HG03439 (cell line): ENCODE results near the gene ZNF12.

ENCODE experiments used
- ATAC-seq: cut with Tn5 transposase; IDR thresholded peaks from one replicate; pipeline ENCODE4 v1.9.1; 2021; ENCODE audit warnings: mild to moderate bottlenecking, moderate library complexity; ENCODE audit not compliant: unreplicated experiment

ZNF12 gene

GRCh38 chr7:6648066-6648814 lies 58.5 kb downstream of the ZNF12 start:
- ATAC-seq: no peak

DNA sequence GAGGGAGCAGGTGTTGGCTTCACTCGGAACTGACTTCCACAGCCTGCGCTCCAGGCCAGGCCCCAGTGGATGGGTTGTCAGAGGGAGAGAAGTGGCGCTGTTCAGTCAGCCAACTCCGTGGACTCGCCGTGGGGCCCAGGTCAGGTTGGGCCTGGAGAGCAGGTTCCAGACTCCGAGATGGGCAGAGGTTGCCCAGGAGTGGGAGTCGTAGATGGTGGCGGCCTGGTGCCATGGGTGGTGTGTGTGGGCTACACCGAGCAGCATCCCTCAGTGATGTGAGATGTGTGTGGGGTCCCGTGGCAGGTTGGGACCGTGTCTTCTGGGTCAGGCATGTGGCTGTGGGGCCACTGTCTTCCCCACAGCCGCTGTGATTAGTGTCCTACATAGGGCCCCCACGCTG lies 59.2 kb downstream of the ZNF12 start:
- no peak for ATAC-seq

DNA sequence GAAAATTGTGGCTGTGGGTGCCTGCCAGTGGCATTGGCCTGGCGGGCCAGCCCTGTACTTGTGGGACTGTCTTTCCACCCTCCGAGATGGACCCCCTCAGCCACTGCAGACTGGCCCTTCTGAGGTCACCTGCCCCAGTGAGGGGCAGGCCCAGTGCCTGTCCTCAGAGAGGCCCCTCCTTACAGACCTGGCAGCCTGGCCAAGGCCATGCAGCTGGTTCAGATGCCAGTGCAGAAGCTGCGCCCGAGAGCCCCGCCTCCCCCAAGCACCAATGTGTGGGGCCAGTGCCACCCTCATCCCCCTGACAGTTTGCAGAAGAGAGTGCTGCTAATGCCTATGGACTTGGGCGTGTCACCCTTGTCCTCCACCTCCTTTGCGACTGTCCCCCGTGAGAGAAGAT lies 59.7 kb downstream of the ZNF12 start:
- no peak for ATAC-seq

GRCh38 chr7:6646465-6646864 lies 60.3 kb downstream of the ZNF12 start:
- no peak for ATAC-seq

- no peak for ATAC-seq
Measured at GRCh38 chr7:6644728-6645127, 62.0 kb downstream of the ZNF12 start.

GRCh38 chr7:6643915-6644625 lies 62.7 kb downstream of the ZNF12 start:
- ATAC-seq: no peak

DNA sequence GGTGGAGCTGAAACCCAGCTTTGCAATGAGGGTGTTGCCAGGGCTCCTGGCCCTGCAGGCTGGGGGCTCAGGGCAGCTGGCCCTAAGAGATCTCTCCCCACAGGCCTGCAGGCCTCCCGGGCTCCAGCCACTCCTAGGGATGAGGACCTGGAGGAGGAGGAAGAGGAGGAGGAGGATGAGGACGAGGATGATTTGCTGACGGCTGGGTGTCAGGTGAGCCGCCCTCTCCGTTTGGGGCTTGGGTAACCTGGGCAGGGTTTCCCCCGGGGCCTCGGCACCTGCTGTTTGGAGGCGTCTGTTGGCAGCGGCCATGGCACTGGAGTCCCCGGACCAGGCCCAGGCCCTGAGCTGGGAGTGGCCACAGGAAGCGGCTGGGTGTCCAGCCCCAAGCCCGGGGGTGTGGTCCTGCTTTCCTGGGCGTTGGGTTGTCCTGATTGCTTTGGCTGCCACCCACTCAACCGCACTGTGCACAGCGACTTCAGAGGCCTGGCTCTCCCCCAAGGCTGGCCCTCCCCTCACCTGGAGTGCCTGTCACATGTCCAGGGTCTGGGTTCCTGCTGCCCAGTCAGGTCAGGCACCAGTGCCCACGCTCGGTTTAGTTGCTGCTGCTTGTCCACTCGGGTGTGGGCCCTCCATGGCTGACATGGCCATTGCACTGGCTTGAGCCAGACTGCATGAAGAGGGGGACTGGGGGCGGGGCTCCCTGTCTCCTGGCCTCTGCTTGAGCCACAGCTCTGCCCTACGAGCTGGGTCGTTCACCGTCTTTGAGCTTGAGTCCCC lies 63.7 kb downstream of the ZNF12 start:
- no peak for ATAC-seq

DNA sequence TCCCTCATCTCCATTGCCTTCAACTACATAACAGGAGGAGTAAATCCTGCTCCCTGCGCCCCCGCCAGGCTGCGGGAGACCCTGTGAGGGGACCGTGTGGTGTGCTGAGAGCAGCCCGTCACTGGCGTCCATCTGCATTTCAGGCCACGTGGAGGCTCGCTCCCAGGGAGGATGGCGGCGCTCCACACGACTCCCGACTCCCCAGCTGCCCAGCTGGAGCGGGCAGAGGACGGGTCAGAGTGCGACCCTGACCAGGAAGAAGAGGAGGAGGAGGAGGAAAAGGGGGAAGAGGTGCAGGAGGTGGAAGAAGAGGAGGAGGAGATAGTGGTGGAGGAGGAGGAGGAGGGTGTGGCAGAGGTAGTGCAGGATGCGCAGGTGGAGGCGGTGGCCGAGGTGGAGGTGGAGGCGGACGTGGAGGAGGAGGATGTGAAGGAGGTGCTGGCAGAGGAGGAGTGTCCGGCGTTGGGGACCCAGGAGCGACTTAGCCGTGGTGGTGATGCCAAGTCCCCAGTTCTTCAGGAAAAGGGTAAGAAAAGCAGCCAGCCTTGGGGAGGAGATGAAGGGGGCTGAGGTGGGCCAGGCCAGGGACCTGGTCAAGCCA lies 64.4 kb downstream of the ZNF12 start:
- ATAC-seq: no peak

DNA sequence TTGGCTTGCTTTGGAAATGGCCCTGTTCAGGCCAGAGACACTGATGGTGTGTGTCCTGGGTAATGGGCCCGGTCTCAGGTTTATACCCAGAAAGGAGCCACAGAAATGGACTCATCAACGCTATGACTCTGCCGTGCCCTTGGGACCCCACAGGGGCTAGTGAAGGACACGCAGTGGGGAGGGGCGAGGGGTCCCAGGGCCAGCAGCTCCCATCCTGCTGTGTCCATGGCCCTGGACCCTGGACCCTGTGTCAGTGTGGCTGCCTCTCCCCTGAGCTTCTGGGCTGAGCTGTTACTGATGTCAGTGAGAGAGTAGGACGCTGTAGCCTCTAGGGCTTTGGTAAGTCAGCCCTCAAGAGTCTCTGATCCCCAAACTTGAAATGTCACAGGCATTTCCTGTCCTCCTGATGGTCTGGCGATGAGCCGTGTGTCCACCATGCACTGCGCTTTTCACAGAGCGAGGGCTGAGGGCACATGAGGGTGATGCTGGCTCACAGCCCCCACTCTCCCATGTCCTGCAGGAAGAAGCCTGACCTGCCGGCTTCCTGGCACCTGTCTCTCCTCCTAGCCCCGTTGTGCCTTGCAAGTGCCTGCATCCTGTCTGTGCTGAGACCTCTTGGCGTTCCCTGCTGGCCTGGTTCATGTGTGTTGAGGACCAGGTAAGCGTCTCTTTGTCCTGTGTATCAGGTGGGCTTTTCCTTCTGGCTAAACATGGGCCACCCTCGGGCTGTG lies 65.3 kb downstream of the ZNF12 start:
- no peak for ATAC-seq

- no peak for ATAC-seq
Measured at GRCh38 chr7:6640246-6640721, 66.5 kb downstream of the ZNF12 start.

GRCh38 chr7:6639627-6640026 lies 67.1 kb downstream of the ZNF12 start:
- no peak for ATAC-seq

DNA sequence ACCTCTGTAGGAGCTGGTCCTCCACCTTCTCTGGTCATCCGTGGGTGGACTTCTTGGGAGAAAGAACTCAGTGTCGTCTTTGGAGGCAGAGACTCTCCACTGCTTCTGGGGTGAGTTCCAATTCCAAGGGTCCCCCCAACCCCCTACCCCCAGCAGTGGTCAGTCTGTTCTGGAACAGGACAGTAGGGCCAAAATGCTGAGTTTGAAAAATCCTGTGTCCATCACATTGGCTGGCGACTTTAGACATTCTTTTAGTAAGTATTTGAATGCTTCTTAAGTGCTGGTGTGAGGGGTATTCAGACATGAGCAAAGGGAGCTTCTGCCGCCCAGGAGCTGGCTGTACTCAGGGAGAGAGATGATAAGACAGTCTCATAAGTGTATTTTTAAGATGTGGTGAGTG lies 67.7 kb downstream of the ZNF12 start:
- no peak for ATAC-seq
